K562 (cell line): ENCODE data around the gene PCYT1A. TPM values are rescaled to one million over a fixed set of nuclear protein-coding genes. Genes with fewer than 3 reads are reported as not detected.
A peak's percentile ranks its signal among the peaks of the same experiment; 100 is the strongest.

Source experiments
- BRD9 ChIP-seq: fragments of 450-650 bp; IDR thresholded peaks from 2 replicates; pipeline ENCODE4 v1.6.1; 2018; ENCODE audit warnings: low read depth; ENCODE audit not compliant: partially characterized antibody
- FOXA3 ChIP-seq, 2 experiments: fragments of 450-650 bp in 1 of 2; sonication (generic) in 1 of 2; formaldehyde crosslinking; IDR thresholded peaks in 1 of 2; conservative IDR thresholded peaks in 1 of 2; 2 replicates each; pipeline versions ENCODE4 v1.4.0 to v1.8.0; 2020 to 2022; ENCODE audit warnings: mild to moderate bottlenecking in 2 of 2, missing genetic modification reagents in 1 of 2
- MAX ChIP-seq: sonication (generic); formaldehyde crosslinking; IDR thresholded peaks from 2 replicates; pipeline ENCODE4 v1.9.0; 2022; ENCODE audit warnings: mild to moderate bottlenecking, missing genetic modification reagents
- NONO ChIP-seq, 2 experiments: fragments of 200-400 bp in 1 of 2; fragments of 450-650 bp in 1 of 2; formaldehyde crosslinking in 1 of 2; IDR thresholded peaks; 2 replicates each; pipeline ENCODE4 v1.6.1; 2017; ENCODE audit warnings: low read depth in 2 of 2, mild to moderate bottlenecking in 2 of 2, moderate library complexity in 2 of 2, low read length in 1 of 2
- OTX1 ChIP-seq: fragments of 450-650 bp; formaldehyde crosslinking; IDR thresholded peaks from 2 replicates; pipeline ENCODE4 v1.4.0; 2022; ENCODE audit warnings: mild to moderate bottlenecking
- PHB2 ChIP-seq: fragments of 450-650 bp; IDR thresholded peaks from 2 replicates; pipeline ENCODE4 v1.6.1; 2017; ENCODE audit warnings: low read depth
- PHF21A ChIP-seq: fragments of 450-650 bp; IDR thresholded peaks from 2 replicates; pipeline ENCODE4 v1.6.1; 2017; ENCODE audit warnings: low read depth, borderline replicate concordance
- TOE1 ChIP-seq, 2 experiments: fragments of 450-650 bp in 1 of 2; sonication (generic) in 1 of 2; formaldehyde crosslinking in 1 of 2; IDR thresholded peaks; 2 replicates each; pipeline versions ENCODE4 v1.7.1 to v1.8.0; 2016 to 2022; ENCODE audit warnings: borderline replicate concordance in 2 of 2, mild to moderate bottlenecking in 2 of 2, antibody characterized with exemption in 1 of 2, inconsistent platforms in 1 of 2, low read depth in 1 of 2, missing genetic modification reagents in 1 of 2, moderate library complexity in 1 of 2
- ZNF24 ChIP-seq: fragments of 450-650 bp; IDR thresholded peaks from 2 replicates; pipeline ENCODE4 v1.6.1; 2016
- polyA plus RNA-seq, 8 experiments: library from polyadenylated mRNA; depleted of rRNA in 4 of 8; stranded (reverse) in 5 of 8; unstranded in 3 of 8; fragments of >200 nt; fragmentation: Nextera tagmentation in 2 of 8; fragmentation: Illumina TruSeq in 1 of 8; extraction: Ambion mirVana in 2 of 8; extraction: Trizol in 1 of 8; gene quantifications; 2 replicates each; pipeline versions ENCODE4 v1.2.1 to v1.2.3, GENCODE V29; 2011 to 2014; ENCODE audit warnings: inconsistent platforms in 1 of 8, missing spikeins in 1 of 8
- total RNA-seq, 7 experiments: library from RNA; depleted of rRNA in 6 of 7; stranded (reverse); fragments of >200 nt in 6 of 7; fragmentation: Illumina TruSeq in 2 of 7; extraction: Trizol in 2 of 7; gene quantifications; 2 replicates each; pipeline versions ENCODE4 v1.2.1 to v1.2.3, GENCODE V29; 2011 to 2021; ENCODE audit warnings: low replicate concordance in 1 of 7

The PCYT1A gene
- total and polyA plus RNA-seq, 9 of the 15 experiments (the other 6 are each of a cell fraction or from before 2014, with no cell fraction given), result 13.4 to 62.8 (median 49.4) TPM

GRCh38 chr3:196287440-196288140, at the start of gene PCYT1A (continued):
- TF ChIP-seq MAX (peak; percentile 73), TOE1 (IDR thresholded peaks at IDR 0.05; ENCODE audit: borderline replicate concordance) (peak; percentile 73), TOE1 (CRISPR knock-in tag; IDR thresholded peaks at IDR 0.05; ENCODE audit: borderline replicate concordance, low read depth) (no peak), PHF21A (no peak), OTX1 (peak; percentile 76; the same call in 1 of the 2 replicates), PHB2 (0 out of 2 replicates have a peak, but pooled peaks have one; percentile 1), FOXA3 (CRISPR knock-in tag; conservative IDR thresholded peaks at IDR 0.05 in 1 of 2, IDR thresholded peaks at IDR 0.05 in 1 of 2) (peak in 1 of 2 experiments; percentile 82; a peak in 1 of 4 replicates), BRD9 (no peak), ZNF24 (no peak; the same call in 1 of the 2 replicates), NONO (IDR thresholded peaks at IDR 0.05; ENCODE audit: low read depth in 2 of 2, low read length in 1 of 2) (peak; percentile 35 to 66; a peak in 2 of 4 replicates)
